GM12878 (cell line): ENCODE measurements around the gene MMEL1. TPM values are rescaled to one million over a fixed set of nuclear protein-coding genes. Genes with fewer than 3 reads are reported as not detected.

Source experiments
- CBX5 ChIP-seq: sonication (generic); IDR thresholded peaks from 2 replicates; pipeline ENCODE4 v1.6.1; 2016; ENCODE audit warnings: low read depth, moderate library complexity, mild to moderate bottlenecking, inconsistent platforms
- POLR2A ChIP-seq: IDR thresholded peaks from 2 replicates; pipeline ENCODE4 v1.6.1; 2011; ENCODE audit warnings: low read depth, mild to moderate bottlenecking, low read length
- POU2F2 ChIP-seq: IDR thresholded peaks from 3 replicates; pipeline ENCODE4 v1.6.1; 2011; ENCODE audit warnings: low read depth, mild to moderate bottlenecking, low read length, borderline replicate concordance
- SIN3A ChIP-seq: IDR thresholded peaks from 2 replicates; pipeline ENCODE4 v1.6.1; 2012; ENCODE audit warnings: low read depth, low read length, improper control_type of control experiment
- SMAD5 ChIP-seq: IDR thresholded peaks from 2 replicates; pipeline ENCODE4 v1.6.1; 2016; ENCODE audit warnings: antibody characterized with exemption, low read depth
- SP1 ChIP-seq: IDR thresholded peaks from one replicate; pipeline ENCODE4 v1.6.1; 2011; ENCODE audit warnings: low read depth, low read length
- TAF1 ChIP-seq: IDR thresholded peaks from 2 replicates; pipeline ENCODE4 v1.6.1; 2011; ENCODE audit warnings: mild to moderate bottlenecking, low read depth, low read length, borderline replicate concordance
- TCF12 ChIP-seq: IDR thresholded peaks from 2 replicates; pipeline ENCODE4 v1.6.1; 2011; ENCODE audit warnings: low read depth, mild to moderate bottlenecking, low read length
- ZSCAN29 ChIP-seq: fragments of 450-650 bp; IDR thresholded peaks from 2 replicates; pipeline ENCODE4 v1.6.1; 2017; ENCODE audit warnings: mild to moderate bottlenecking, moderate library complexity
- polyA plus RNA-seq, 11 experiments: library from polyadenylated mRNA; depleted of rRNA in 4 of 11; unstranded in 6 of 11; stranded (reverse) in 5 of 11; fragments of >200 nt; fragmentation: Nextera tagmentation in 4 of 11; fragmentation: Illumina TruSeq in 1 of 11; extraction: Ambion mirVana in 4 of 11; extraction: Trizol in 1 of 11; gene quantifications; 1 replicate in 1 of 11; 2 replicates in 10 of 11; pipeline versions ENCODE4 v1.2.1 to v1.2.3, GENCODE V29; 2011 to 2016; ENCODE audit warnings: inconsistent platforms in 2 of 11, missing spikeins in 2 of 11, low read depth in 1 of 11
- total RNA-seq, 4 experiments: library from RNA; depleted of rRNA in 3 of 4; stranded (reverse); fragments of >200 nt in 3 of 4; fragmentation: Illumina TruSeq in 1 of 4; extraction: Trizol in 1 of 4; gene quantifications; 2 replicates each; pipeline versions ENCODE4 v1.2.1 to v1.2.3, GENCODE V29; 2013 to 2021
- TF ChIP-seq, protein P1 (sequence below): fragments of 450-650 bp; IDR thresholded peaks from 2 replicates; pipeline ENCODE4 v1.6.1; 2018; ENCODE audit warnings: borderline replicate concordance, mild to moderate bottlenecking; ENCODE audit not compliant: partially characterized antibody
- TF ChIP-seq, protein P2 (sequence below): fragments of 450-650 bp; IDR thresholded peaks from 2 replicates; pipeline ENCODE4 v1.6.1; 2016; ENCODE audit warnings: mild to moderate bottlenecking
- TF ChIP-seq, protein P3 (sequence below): IDR thresholded peaks from 2 replicates; pipeline ENCODE4 v1.6.1; 2011; ENCODE audit warnings: low read depth, low read length, improper control_type of control experiment, borderline replicate concordance
- TF ChIP-seq, protein P4 (sequence below): fragments of 450-650 bp; formaldehyde crosslinking; IDR thresholded peaks from 2 replicates; pipeline ENCODE4 v1.5.0; 2022; ENCODE audit warnings: mild to moderate bottlenecking, missing genetic modification characterization

The MMEL1 gene
- total and polyA plus RNA-seq, 10 of the 15 experiments (the other 5 are each of a cell fraction or from before 2014, with no cell fraction given): 0.11 TPM; not detected in 9

DNA sequence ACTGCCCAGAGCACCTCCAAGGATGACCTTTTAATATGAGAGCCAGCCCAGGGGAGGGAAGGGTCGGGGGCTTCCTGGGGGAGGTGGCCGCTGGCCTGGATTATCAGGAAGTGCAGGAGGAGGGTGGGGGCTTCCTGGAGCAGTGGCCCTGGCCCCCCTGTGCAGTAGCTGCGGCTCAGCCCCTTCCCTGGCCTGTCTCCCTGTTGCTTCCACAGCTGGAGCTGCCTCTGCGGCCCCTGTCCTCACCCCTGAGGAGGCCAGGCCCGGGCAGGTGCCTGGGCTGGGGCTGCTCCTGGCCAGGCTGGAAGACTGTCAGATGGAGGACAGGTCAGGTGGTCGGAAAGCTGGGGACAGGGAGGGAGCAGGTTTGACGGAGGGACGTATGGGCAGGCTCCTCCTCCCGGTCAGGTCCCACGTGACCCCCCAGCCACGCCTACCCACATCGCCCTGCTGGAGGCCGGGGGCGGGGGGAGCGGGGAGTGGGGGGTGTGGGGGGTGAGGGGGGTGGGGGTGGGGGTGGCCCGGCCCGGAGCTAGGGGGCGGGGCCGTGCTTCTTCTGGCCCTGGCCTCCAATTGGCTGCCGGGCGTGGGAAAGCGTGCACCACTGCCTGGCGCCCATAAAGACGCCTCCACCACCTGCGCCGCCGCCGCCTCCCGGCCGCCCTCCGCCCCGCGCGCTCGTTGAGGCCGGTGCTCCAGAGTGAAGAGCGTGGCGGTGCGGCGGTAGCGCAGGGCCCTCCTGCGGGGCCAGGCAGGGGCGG lies 86.9 kb downstream of the MMEL1 start (continued):
- TF ChIP-seq, protein P1, sequence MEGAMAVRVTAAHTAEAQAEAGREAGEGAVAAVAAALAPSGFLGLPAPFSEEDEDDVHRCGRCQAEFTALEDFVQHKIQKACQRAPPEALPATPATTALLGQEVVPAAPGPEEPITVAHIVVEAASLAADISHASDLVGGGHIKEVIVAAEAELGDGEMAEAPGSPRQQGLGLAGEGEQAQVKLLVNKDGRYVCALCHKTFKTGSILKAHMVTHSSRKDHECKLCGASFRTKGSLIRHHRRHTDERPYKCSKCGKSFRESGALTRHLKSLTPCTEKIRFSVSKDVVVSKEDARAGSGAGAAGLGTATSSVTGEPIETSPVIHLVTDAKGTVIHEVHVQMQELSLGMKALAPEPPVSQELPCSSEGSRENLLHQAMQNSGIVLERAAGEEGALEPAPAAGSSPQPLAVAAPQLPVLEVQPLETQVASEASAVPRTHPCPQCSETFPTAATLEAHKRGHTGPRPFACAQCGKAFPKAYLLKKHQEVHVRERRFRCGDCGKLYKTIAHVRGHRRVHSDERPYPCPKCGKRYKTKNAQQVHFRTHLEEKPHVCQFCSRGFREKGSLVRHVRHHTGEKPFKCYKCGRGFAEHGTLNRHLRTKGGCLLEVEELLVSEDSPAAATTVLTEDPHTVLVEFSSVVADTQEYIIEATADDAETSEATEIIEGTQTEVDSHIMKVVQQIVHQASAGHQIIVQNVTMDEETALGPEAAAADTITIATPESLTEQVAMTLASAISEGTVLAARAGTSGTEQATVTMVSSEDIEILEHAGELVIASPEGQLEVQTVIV: no peak
- TF ChIP-seq, protein P2, sequence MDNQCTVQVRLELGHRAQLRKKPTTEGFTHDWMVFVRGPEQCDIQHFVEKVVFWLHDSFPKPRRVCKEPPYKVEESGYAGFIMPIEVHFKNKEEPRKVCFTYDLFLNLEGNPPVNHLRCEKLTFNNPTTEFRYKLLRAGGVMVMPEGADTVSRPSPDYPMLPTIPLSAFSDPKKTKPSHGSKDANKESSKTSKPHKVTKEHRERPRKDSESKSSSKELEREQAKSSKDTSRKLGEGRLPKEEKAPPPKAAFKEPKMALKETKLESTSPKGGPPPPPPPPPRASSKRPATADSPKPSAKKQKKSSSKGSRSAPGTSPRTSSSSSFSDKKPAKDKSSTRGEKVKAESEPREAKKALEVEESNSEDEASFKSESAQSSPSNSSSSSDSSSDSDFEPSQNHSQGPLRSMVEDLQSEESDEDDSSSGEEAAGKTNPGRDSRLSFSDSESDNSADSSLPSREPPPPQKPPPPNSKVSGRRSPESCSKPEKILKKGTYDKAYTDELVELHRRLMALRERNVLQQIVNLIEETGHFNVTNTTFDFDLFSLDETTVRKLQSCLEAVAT: no peak
- TF ChIP-seq, protein P3, sequence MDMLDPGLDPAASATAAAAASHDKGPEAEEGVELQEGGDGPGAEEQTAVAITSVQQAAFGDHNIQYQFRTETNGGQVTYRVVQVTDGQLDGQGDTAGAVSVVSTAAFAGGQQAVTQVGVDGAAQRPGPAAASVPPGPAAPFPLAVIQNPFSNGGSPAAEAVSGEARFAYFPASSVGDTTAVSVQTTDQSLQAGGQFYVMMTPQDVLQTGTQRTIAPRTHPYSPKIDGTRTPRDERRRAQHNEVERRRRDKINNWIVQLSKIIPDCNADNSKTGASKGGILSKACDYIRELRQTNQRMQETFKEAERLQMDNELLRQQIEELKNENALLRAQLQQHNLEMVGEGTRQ: peak; percentile 80
- TF ChIP-seq SMAD5 (peak; percentile 53; the same call in 1 of the 2 replicates), TAF1 (peak; percentile 68), POU2F2 (peak; percentile 89), SIN3A (0 out of 2 replicates have a peak, but pooled peaks have one; percentile 35), TCF12 (peak; percentile 54; the same call in 1 of the 2 replicates), CBX5 (no peak), SP1 (peak; percentile 54), POLR2A (peak; percentile 96), ZSCAN29 (no peak)
- TF ChIP-seq, protein P4, sequence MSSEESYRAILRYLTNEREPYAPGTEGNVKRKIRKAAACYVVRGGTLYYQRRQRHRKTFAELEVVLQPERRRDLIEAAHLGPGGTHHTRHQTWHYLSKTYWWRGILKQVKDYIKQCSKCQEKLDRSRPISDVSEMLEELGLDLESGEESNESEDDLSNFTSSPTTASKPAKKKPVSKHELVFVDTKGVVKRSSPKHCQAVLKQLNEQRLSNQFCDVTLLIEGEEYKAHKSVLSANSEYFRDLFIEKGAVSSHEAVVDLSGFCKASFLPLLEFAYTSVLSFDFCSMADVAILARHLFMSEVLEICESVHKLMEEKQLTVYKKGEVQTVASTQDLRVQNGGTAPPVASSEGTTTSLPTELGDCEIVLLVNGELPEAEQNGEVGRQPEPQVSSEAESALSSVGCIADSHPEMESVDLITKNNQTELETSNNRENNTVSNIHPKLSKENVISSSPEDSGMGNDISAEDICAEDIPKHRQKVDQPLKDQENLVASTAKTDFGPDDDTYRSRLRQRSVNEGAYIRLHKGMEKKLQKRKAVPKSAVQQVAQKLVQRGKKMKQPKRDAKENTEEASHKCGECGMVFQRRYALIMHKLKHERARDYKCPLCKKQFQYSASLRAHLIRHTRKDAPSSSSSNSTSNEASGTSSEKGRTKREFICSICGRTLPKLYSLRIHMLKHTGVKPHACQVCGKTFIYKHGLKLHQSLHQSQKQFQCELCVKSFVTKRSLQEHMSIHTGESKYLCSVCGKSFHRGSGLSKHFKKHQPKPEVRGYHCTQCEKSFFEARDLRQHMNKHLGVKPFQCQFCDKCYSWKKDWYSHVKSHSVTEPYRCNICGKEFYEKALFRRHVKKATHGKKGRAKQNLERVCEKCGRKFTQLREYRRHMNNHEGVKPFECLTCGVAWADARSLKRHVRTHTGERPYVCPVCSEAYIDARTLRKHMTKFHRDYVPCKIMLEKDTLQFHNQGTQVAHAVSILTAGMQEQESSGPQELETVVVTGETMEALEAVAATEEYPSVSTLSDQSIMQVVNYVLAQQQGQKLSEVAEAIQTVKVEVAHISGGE (CRISPR knock-in tag): no peak
